ENCODE measurements around the gene DCPS. TPM values are rescaled to one million over a fixed set of nuclear protein-coding genes. Genes with fewer than 3 reads are reported as not detected.
"Not testable (repeated sequence)": the region's sequence is repeated elsewhere in the genome, so short reads cannot be mapped to it uniquely, and the experiment has no call there.

DCPS gene
- total and polyA plus RNA-seq, 5 donors, result 9.9 to 14.9 (median 10.4) TPM

DNA sequence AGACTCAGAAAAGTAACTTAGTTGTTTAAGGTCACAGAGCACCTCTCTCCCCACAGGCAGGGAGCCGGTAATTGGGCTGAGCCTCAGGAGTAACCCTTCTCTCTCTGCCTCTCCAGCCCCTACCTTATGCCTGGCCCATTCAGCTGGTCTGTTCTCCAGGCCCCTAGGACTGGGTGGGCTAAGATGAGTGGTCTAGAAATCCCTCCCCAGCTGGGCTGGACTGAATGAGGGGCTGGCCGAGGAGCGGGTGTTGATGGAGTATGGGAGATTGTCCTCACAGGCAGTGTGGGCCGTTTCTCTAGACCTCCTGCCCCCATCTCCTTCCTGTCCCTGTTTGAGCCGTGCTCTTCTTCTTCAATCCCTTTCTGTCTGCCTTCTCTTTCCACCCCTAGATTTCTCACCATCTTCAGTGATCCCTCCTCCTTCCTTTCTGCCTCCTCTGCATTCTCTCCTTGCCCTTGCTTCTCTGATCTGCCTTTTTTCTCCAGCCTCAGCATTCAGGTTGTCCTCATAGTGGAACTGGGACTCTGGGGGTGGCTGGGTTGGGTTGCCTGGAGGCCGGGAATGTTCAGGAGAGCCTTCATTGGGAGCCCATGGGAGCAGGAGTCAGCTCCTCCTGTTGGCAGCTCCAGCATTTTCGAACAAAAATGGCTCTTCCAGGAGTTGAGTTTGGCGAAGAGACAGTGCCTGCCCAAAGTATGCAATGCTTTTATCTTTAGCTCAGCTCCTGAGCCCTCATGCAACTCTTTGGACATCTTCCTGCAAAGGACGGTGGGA is 59.2 kb downstream of the DCPS start:
- Histone ChIP-seq H3K4me1 (ENCODE audit: control insufficient read depth, insufficient read depth, low read length) (peaks cover 37% of the 10 kb centered on the region), H3K9me3 (ENCODE audit: control insufficient read depth, low read length) (no peaks in the 10 kb centered on the region), H3K27me3 (ENCODE audit: control insufficient read depth, insufficient read depth) (no peaks in the 10 kb centered on the region), H3K4me3 (ENCODE audit: low read length) (no peak overlapping the region), H3K27ac (ENCODE audit: low read length) (peak overlapping the region; percentile 43)
- DNase-seq, result peak in 2 of 3 donors; percentile 47 to 48
- 46% methylated on average over 9 of the region's 9 CpGs for WGBS
- intact Hi-C loops (cut with DNase I), result loop anchor here in 1 of 4 donors (5.0 kb wide), 1 partner anchor 46 kb away; no protein-coding TSS in a partner anchor
- ATAC-seq, result no peak

DNA sequence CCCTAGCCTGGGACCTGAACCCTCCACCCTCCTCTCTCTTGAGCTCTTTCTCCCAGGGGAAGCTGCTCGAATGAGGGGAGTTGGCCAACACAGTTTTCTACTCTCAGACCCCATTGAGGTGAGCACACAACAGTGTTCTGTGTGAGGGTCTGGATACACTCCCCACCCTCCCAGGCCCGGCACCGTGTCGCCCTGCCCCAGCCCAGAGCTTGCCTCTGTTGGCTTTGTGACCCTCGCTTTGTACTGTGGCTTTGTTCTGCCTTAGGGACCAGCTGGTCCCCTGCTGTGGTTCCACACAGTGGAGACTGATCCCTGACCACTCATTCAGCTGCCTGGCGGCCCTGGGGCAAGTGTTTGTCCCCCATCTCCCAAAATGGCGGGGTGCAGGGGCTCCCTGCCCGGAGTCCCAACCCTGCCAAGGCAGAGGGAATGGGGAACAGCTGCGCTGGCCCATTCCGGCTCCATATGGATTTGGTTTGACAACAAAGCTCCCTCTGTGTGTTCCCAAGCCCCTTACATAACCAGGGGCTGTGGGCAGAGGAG is 59.9 kb downstream of the DCPS start:
- Histone ChIP-seq H3K4me3 (ENCODE audit: low read length) (no peak overlapping the region), H3K4me1 (ENCODE audit: control insufficient read depth, insufficient read depth, low read length) (peaks cover 32% of the 10 kb centered on the region), H3K27ac (ENCODE audit: low read length) (peak overlapping the region; percentile 3), H3K9me3 (ENCODE audit: control insufficient read depth, low read length) (no peaks in the 10 kb centered on the region), H3K27me3 (ENCODE audit: control insufficient read depth, insufficient read depth) (no peaks in the 10 kb centered on the region)
- intact Hi-C loops (cut with DNase I), result loop anchor here in 1 of 4 donors (5.0 kb wide), 1 partner anchor 46 kb away; no protein-coding TSS in a partner anchor
- DNase-seq (peak in 2 of 3 donors; percentile 69 to 73), ATAC-seq (no peak)
- 66% methylated on average over 10 of the region's 10 CpGs for WGBS

DNA sequence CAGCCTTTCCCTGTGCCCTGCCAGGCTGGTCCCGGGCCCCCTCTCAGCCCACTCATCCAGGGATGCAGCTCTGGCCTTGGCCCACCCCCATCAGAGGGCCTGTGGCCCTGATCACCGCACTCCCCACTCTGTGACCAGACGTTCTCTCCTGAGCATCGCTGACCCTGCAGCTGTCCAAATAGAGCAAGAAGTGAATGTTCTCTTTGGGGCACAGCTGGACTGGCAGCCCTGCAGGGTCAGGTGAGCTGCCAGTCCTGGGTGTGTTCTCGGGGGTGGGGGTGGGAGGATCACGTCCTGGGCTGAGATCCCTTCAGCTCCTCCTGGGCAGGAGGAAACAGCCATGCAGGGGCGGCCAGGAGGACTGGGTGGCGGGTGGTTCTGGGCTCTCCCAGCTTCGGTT is 60.9 kb downstream of the DCPS start:
- not testable (repeated sequence) for H3K27ac ChIP-seq (ENCODE audit: low read length); H3K27me3 ChIP-seq (ENCODE audit: control insufficient read depth, insufficient read depth); H3K4me3 ChIP-seq (ENCODE audit: low read length); H3K9me3 ChIP-seq (ENCODE audit: control insufficient read depth, low read length)
- intact Hi-C loops (cut with DNase I), result loop anchor here in 1 of 4 donors (5.0 kb wide), 1 partner anchor 47 kb away; no protein-coding TSS in a partner anchor
- ATAC-seq (peak in 1 of 2 donors; percentile 2), DNase-seq (peak in 2 of 3 donors; percentile 14 to 21)
- H3K4me1 ChIP-seq (ENCODE audit: control insufficient read depth, insufficient read depth, low read length), result peaks cover 27% of the 10 kb centered on the region
- WGBS, result 61% methylated on average over 4 of the region's 9 CpGs

DNA sequence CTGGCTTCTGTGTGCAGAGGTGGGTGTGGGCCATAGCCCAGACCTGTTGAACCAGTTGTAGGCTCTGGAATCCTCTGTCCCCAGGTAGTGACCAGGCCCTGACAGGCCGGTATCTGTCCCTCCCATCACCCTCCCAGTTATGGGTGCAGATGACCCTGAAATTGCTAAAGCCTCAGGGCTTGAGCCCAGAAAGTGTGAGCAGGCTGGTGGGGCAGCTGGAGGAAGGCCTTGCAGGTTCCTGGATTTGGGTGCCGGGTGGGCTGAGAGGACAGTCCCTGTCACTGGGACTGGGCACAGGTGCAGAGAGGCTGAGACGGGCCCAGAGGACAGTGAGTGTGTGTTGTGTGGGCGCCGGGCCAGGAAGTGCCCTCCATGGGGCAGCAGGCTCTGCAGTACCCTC is 61.6 kb downstream of the DCPS start:
- H3K9me3 ChIP-seq (ENCODE audit: control insufficient read depth, low read length); intact Hi-C loops (cut with DNase I); H3K4me3 ChIP-seq (ENCODE audit: low read length); H3K27me3 ChIP-seq (ENCODE audit: control insufficient read depth, insufficient read depth): not testable (repeated sequence)
- ATAC-seq (peak in 1 of 2 donors; percentile 0), DNase-seq (peak in 2 of 3 donors; percentile 60 to 68)
- H3K27ac ChIP-seq (ENCODE audit: low read length), result peak overlapping the region; percentile 34
- peaks cover 22% of the 10 kb centered on the region for H3K4me1 ChIP-seq (ENCODE audit: control insufficient read depth, insufficient read depth, low read length)
- WGBS, result 70% methylated on average over 5 of the region's 5 CpGs

DNA sequence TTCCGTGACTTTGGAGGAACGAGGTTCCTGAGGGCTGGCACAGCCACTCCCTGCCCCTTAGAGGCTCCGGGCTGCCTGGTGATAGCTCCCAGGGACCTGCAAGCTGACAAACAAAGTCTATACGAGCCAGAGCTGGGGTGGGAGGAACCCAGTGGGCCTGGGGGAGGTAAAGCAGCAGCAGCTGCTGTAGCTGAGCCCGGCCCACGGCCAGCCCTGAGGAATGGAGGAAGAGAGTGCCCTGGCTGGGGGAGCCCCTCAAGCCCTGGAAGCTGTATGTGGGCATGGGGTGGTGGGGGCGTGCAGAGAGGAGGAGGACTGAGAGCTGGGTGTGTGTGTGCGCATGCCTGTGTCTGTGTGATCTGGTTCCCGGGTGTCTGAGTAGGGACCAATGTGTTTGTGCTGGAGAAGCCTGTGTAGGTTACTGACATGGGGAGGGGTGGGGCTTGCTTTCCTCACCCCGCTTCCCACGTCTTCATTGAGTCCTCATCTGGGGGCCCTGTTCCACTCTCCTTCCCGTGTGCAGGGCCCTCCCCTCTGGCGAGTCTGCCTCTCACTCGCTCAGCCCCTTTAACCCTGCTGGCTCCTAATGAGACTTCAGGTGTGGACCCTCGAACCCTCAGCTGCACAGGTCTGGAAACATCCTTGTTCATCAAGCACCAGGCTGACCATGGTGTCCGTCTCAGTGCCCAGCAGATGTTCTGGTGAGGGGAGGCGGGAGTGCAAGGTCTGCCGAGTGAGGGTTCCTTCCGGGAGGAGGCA is 62.4 kb downstream of the DCPS start:
- peak overlapping the region; percentile 28 for H3K27ac ChIP-seq (ENCODE audit: low read length)
- no peaks in the 10 kb centered on the region for H3K27me3 ChIP-seq (ENCODE audit: control insufficient read depth, insufficient read depth)
- peak; percentile 19 to 29 for ATAC-seq
- intact Hi-C loops (cut with DNase I), result no loop called here
- 45% methylated on average over 19 of the region's 19 CpGs for WGBS
- DNase-seq, result peak in 2 of 3 donors; percentile 74 to 77
- H3K9me3 ChIP-seq (ENCODE audit: control insufficient read depth, low read length), result no peaks in the 10 kb centered on the region
- H3K4me3 ChIP-seq (ENCODE audit: low read length), result no peak overlapping the region
- peaks cover 18% of the 10 kb centered on the region for H3K4me1 ChIP-seq (ENCODE audit: control insufficient read depth, insufficient read depth, low read length)

DNA sequence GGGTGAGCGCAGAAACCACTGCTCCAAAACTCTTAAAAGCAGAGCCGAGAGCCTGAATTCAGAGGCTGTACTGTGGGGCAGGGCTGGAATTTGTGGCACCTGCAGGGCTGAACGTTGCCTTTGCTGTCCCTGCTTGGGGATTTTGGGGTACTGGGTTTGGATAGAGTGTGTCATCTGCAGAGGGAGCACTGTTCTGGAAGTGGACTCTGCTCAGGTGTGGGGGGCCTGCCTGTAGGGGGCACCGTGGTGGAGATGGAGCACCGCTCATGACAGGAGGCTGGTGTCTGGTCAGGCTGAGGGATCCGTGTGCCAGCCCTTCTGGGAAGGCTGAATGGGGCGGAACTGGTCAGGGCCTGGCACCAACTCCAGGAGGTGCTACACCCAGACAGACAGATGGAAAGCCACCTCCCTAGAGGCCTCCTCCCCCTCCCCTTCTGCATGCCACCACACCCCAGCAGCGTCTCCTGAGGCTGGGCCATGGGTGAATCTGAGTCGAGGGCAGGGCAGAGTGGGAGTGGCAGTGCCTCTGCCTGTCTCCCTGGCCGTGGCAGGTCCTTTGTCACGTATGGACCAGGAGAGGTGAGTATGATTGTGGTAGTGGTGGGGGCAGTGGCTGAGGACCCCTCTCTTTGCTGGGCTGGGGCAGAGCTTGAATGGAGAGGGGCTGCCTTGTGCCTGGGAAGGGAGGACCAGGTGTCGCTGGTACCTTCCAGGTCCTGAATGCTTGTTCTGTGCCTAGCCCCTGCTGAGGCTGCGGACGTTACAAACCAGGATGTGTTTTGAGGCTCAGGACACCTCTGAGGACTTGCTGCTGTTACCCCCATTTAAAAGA is 63.2 kb downstream of the DCPS start:
- H3K27me3 ChIP-seq (ENCODE audit: control insufficient read depth, insufficient read depth); H3K9me3 ChIP-seq (ENCODE audit: control insufficient read depth, low read length); intact Hi-C loops (cut with DNase I); H3K4me3 ChIP-seq (ENCODE audit: low read length): not testable (repeated sequence)
- Histone ChIP-seq H3K27ac (ENCODE audit: low read length) (peak overlapping the region; percentile 28), H3K4me1 (ENCODE audit: control insufficient read depth, insufficient read depth, low read length) (peaks cover 18% of the 10 kb centered on the region)
- 63% methylated on average over 14 of the region's 14 CpGs for WGBS
- ATAC-seq, result peak; percentile 44 to 53
- DNase-seq, result peak in 2 of 3 donors; percentile 66 to 79

DNA sequence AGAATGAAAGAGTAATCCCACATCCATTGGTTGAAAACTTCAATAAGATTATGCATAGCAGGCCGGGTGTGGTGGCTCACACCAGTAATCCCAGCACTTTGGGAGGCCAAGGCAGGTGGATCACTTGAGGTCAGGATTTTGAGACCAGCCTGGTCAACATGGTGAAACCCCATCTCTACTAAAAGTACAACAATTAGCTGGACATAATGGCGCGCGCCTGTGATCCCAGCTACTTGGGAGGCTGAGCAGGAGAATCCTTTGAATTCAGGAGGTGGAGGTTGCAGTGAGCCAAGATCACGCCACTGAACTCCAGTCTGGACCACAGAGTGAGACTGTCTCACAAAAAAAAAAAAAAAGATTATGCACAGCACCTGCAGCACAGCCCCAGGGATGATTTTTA is 63.9 kb downstream of the DCPS start:
- ATAC-seq; intact Hi-C loops (cut with DNase I); H3K4me3 ChIP-seq (ENCODE audit: low read length); H3K9me3 ChIP-seq (ENCODE audit: control insufficient read depth, low read length); H3K27ac ChIP-seq (ENCODE audit: low read length); H3K27me3 ChIP-seq (ENCODE audit: control insufficient read depth, insufficient read depth): not testable (repeated sequence)
- DNase-seq, result peak in 1 of 3 donors; percentile 18
- 97% methylated on average over 5 of the region's 5 CpGs for WGBS
- peaks cover 13% of the 10 kb centered on the region for H3K4me1 ChIP-seq (ENCODE audit: control insufficient read depth, insufficient read depth, low read length)

DNA sequence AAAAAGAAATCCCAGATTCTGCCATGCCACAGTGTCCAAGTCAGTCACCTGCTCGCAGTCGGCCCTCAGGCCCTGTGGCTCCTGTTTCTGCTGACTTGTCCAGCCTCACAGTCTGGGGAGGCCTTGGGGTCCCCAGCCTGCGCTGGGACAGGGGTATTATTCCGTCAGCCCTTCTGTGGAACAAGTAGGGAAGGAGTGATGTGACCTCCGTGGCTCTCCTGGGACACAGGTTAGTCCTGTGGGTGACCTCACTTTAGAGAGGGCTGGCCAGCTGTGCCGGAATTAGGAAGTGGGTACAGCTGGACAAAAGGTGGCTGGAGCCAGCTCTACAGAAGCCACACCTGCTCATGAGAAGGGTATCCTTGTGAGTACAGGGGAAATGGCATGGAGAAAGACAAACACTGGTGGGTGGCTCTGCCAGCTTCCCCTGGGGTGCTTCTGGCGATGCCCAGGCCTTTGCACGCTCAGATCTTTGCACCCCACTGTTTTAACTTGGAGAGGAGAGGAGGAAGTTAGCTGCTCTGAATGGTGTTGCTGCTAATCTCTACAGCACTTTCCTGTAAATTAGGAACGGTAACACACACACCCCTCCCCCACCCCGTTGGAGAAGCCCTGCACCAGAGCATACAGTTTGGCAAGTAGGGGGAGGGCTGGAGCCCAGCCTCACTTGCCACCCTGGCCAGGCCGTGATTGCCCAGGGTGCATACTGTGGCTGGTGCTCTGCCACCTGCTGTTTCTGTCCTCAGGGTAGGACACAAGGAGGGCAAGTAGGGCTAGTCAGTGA is 64.7 kb downstream of the DCPS start:
- WGBS, result 56% methylated on average over 11 of the region's 11 CpGs
- H3K4me1 ChIP-seq (ENCODE audit: control insufficient read depth, insufficient read depth, low read length); intact Hi-C loops (cut with DNase I); H3K27me3 ChIP-seq (ENCODE audit: control insufficient read depth, insufficient read depth); H3K4me3 ChIP-seq (ENCODE audit: low read length); H3K9me3 ChIP-seq (ENCODE audit: control insufficient read depth, low read length): not testable (repeated sequence)
- ATAC-seq (peak in 1 of 2 donors; percentile 4), DNase-seq (peak in 2 of 3 donors; percentile 53 to 74)
- peak overlapping the region; percentile 31 for H3K27ac ChIP-seq (ENCODE audit: low read length)

DNA sequence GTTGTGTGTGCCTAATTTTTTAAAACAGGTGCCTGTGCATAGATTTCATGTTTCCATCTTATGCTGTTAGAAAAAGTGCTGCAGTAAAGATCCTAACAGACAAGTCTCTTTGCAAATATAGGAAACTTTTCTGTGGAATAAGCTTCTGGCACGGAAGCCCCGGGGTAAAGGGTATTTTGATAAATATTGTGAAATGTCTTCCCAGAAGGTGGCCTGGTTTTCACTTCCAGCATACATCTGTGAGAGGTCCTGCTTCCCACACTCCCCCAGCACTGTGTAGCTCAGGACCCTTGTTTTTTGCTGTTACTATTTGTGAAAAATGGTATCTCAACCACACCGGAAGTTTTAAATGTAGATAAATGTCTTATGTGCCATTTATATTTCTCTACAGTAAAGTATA is 66.2 kb downstream of the DCPS start:
- DNase-seq (no peak), ATAC-seq (no peak)
- H3K4me1 ChIP-seq (ENCODE audit: control insufficient read depth, insufficient read depth, low read length), result peaks cover 4% of the 10 kb centered on the region
- H3K27me3 ChIP-seq (ENCODE audit: control insufficient read depth, insufficient read depth), result no peaks in the 10 kb centered on the region
- H3K4me3 ChIP-seq (ENCODE audit: low read length), result no peak overlapping the region
- H3K9me3 ChIP-seq (ENCODE audit: control insufficient read depth, low read length), result no peaks in the 10 kb centered on the region
- WGBS, result 55% methylated on average over 3 of the region's 3 CpGs
- intact Hi-C loops (cut with DNase I), result no loop called here
- no peak overlapping the region for H3K27ac ChIP-seq (ENCODE audit: low read length)

DNA sequence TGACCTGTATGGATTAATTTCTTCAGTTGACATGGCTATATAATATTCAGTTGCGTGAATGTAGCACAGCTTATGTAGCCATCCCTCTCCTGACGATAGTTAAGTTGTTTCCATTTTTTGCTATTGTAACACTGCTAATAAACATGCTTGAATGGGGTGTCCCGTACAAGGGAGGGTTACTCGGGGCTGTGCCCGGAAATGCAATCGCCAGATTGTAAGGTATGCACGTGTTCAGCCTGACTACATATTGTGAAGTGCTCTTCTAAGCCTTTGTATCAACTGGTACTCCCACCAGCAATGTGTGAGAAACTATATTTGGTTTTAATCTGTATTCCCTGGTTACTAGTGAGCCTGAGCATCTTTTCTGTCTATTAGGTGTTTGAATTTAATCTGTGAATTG is 67.7 kb downstream of the DCPS start:
- WGBS, result 77% methylated on average over 7 of the region's 7 CpGs
- H3K4me1 ChIP-seq (ENCODE audit: control insufficient read depth, insufficient read depth, low read length), result peaks cover 4% of the 10 kb centered on the region
- no peaks in the 10 kb centered on the region for H3K9me3 ChIP-seq (ENCODE audit: control insufficient read depth, low read length)
- no peaks in the 10 kb centered on the region for H3K27me3 ChIP-seq (ENCODE audit: control insufficient read depth, insufficient read depth)
- DNase-seq (peak in 2 of 3 donors; percentile 10 to 20), ATAC-seq (no peak)
- H3K4me3 ChIP-seq (ENCODE audit: low read length), result no peak overlapping the region
- no peak overlapping the region for H3K27ac ChIP-seq (ENCODE audit: low read length)
- intact Hi-C loops (cut with DNase I), result no loop called here

Data from right cardiac atrium (tissue), 5 donors.